HAP-1 (cell line): ENCODE results near the gene LCP1.

Experiments
- DNase-seq, 2 experiments: peaks; one replicate each; pipeline ENCODE4 v3.0.0-alpha.2; 2016 to 2020; ENCODE audit warnings: low spot score in 2 of 2
- H3K27me3 ChIP-seq: fragments of 250-450 bp; sonication (Bioruptor Pico); 2 replicates; pipeline ENCODE4 v1.5.1; 2020; ENCODE audit warnings: low read depth, mild to moderate bottlenecking, moderate library complexity
- H3K36me3 ChIP-seq: fragments of 250-450 bp; sonication (Bioruptor Pico); replicated peaks from 2 replicates; pipeline ENCODE4 v1.5.1; 2020; ENCODE audit warnings: mild to moderate bottlenecking
- H3K4me1 ChIP-seq: fragments of 250-450 bp; sonication (Bioruptor Pico); 2 replicates; pipeline ENCODE4 v1.5.1; 2020; ENCODE audit warnings: mild to moderate bottlenecking
- H3K4me3 ChIP-seq: fragments of 250-450 bp; sonication (Bioruptor Pico); 2 replicates; pipeline ENCODE4 v1.5.1; 2020; ENCODE audit warnings: mild to moderate bottlenecking, moderate library complexity
- H3K9me3 ChIP-seq: fragments of 250-450 bp; sonication (Bioruptor Pico); 2 replicates; pipeline ENCODE4 v1.5.1; 2020; ENCODE audit warnings: mild to moderate bottlenecking, moderate library complexity
- in situ Hi-C: fragments of 300-500 bp; cut with MboI; formaldehyde crosslinking; loops from 3 replicates; pipeline ENCODE4 v1.14.3; 2020; ENCODE audit warnings: low sequenced_read_pairs, inconsistent platforms, mixed read lengths

Gene LCP1

GRCh38 chr13:46124967-46125933 is 56.7 kb downstream of the LCP1 start:
- Histone ChIP-seq H3K9me3 (no peaks in the 10 kb centered on the region), H3K27me3 (no peaks in the 10 kb centered on the region; the same call in 1 of the 2 replicates), H3K36me3 (no peaks in the 10 kb centered on the region), H3K4me1 (no peaks in the 10 kb centered on the region), H3K4me3 (no peak overlapping the region)
- in situ Hi-C loops, result loop anchor here (25.0 kb wide), 1 partner anchor 513 kb away; the partner anchor contains the start of gene ERICH6B
- no peak for DNase-seq

GRCh38 chr13:46124531-46124966 is 57.4 kb downstream of the LCP1 start:
- no peaks in the 10 kb centered on the region for H3K9me3 ChIP-seq
- H3K4me1 ChIP-seq, result no peaks in the 10 kb centered on the region
- in situ Hi-C loops, result no loop called here
- no peaks in the 10 kb centered on the region for H3K36me3 ChIP-seq
- H3K4me3 ChIP-seq, result no peak overlapping the region
- DNase-seq, result no peak
- no peaks in the 10 kb centered on the region; the same call in 1 of the 2 replicates for H3K27me3 ChIP-seq

GRCh38 chr13:46122304-46122703 is 59.7 kb downstream of the LCP1 start:
- H3K9me3 ChIP-seq, result no peaks in the 10 kb centered on the region
- no peak for DNase-seq
- H3K27me3 ChIP-seq, result no peaks in the 10 kb centered on the region; the same call in 1 of the 2 replicates
- H3K4me1 ChIP-seq, result no peaks in the 10 kb centered on the region
- H3K36me3 ChIP-seq, result no peaks in the 10 kb centered on the region
- no peak overlapping the region for H3K4me3 ChIP-seq
- in situ Hi-C loops, result no loop called here

GRCh38 chr13:46121597-46122163 is 60.3 kb downstream of the LCP1 start:
- DNase-seq, result no peak
- in situ Hi-C loops, result no loop called here
- H3K4me3 ChIP-seq, result no peak overlapping the region

GRCh38 chr13:46121033-46121432 is 60.9 kb downstream of the LCP1 start:
- no peaks in the 10 kb centered on the region for H3K9me3 ChIP-seq

More at GRCh38 chr13:46121597-46122163, 60.3 kb downstream of the LCP1 start:
- Histone ChIP-seq H3K4me1 (no peaks in the 10 kb centered on the region), H3K36me3 (no peaks in the 10 kb centered on the region), H3K9me3 (no peaks in the 10 kb centered on the region), H3K27me3 (no peaks in the 10 kb centered on the region; the same call in 1 of the 2 replicates)

GRCh38 chr13:46119883-46120614 is 61.9 kb downstream of the LCP1 start:
- Histone ChIP-seq H3K27me3 (no peaks in the 10 kb centered on the region), H3K4me3 (no peak overlapping the region), H3K9me3 (no peaks in the 10 kb centered on the region), H3K4me1 (no peaks in the 10 kb centered on the region), H3K36me3 (no peaks in the 10 kb centered on the region)
- DNase-seq, result peak in 1 of 2 experiments; percentile 29
- in situ Hi-C loops, result no loop called here

More at GRCh38 chr13:46121033-46121432, 60.9 kb downstream of the LCP1 start:
- no peaks in the 10 kb centered on the region for H3K36me3 ChIP-seq
- H3K4me1 ChIP-seq, result no peaks in the 10 kb centered on the region
- in situ Hi-C loops, result no loop called here
- H3K4me3 ChIP-seq, result no peak overlapping the region
- no peak for DNase-seq
- no peaks in the 10 kb centered on the region; the same call in 1 of the 2 replicates for H3K27me3 ChIP-seq

GRCh38 chr13:46116653-46117502 is 65.1 kb downstream of the LCP1 start:
- H3K27me3 ChIP-seq, result no peaks in the 10 kb centered on the region
- H3K9me3 ChIP-seq, result no peaks in the 10 kb centered on the region; the same call in 1 of the 2 replicates
- H3K4me3 ChIP-seq, result no peak overlapping the region
- H3K4me1 ChIP-seq, result no peaks in the 10 kb centered on the region
- in situ Hi-C loops, result no loop called here
- DNase-seq, result no peak
- H3K36me3 ChIP-seq, result no peaks in the 10 kb centered on the region

- no peak for DNase-seq
- Histone ChIP-seq H3K27me3 (no peaks in the 10 kb centered on the region), H3K36me3 (no peaks in the 10 kb centered on the region), H3K4me1 (no peaks in the 10 kb centered on the region), H3K9me3 (no peaks in the 10 kb centered on the region; the same call in 1 of the 2 replicates), H3K4me3 (no peak overlapping the region)
- in situ Hi-C loops, result no loop called here
Measured at GRCh38 chr13:46114613-46115012, 67.4 kb downstream of the LCP1 start.

GRCh38 chr13:46113596-46113995 is 68.4 kb downstream of the LCP1 start:
- no peaks in the 10 kb centered on the region; the same call in 1 of the 2 replicates for H3K9me3 ChIP-seq
- no peaks in the 10 kb centered on the region for H3K4me1 ChIP-seq
- DNase-seq, result no peak
- no peak overlapping the region for H3K4me3 ChIP-seq
- H3K36me3 ChIP-seq, result no peaks in the 10 kb centered on the region
- in situ Hi-C loops, result no loop called here
- H3K27me3 ChIP-seq, result no peaks in the 10 kb centered on the region

GRCh38 chr13:46111151-46111550 is 70.8 kb downstream of the LCP1 start:
- in situ Hi-C loops, result no loop called here
- Histone ChIP-seq H3K9me3 (no peaks in the 10 kb centered on the region; the same call in 1 of the 2 replicates), H3K27me3 (no peaks in the 10 kb centered on the region), H3K36me3 (no peaks in the 10 kb centered on the region), H3K4me3 (no peak overlapping the region), H3K4me1 (no peaks in the 10 kb centered on the region)
- DNase-seq, result no peak

- Histone ChIP-seq H3K27me3 (no peaks in the 10 kb centered on the region; the same call in 1 of the 2 replicates), H3K4me3 (no peak overlapping the region), H3K9me3 (no peaks in the 10 kb centered on the region; the same call in 1 of the 2 replicates), H3K4me1 (no peaks in the 10 kb centered on the region), H3K36me3 (no peaks in the 10 kb centered on the region)
- in situ Hi-C loops, result no loop called here
- DNase-seq, result no peak
Measured at GRCh38 chr13:46109451-46109850, 72.5 kb downstream of the LCP1 start.

- no peaks in the 10 kb centered on the region for H3K9me3 ChIP-seq
- H3K27me3 ChIP-seq, result peaks cover 3% of the 10 kb centered on the region; the same call in 1 of the 2 replicates
- DNase-seq, result no peak
- no peak overlapping the region for H3K4me3 ChIP-seq
- peaks cover 3% of the 10 kb centered on the region; the same call in 1 of the 2 replicates for H3K4me1 ChIP-seq
- in situ Hi-C loops, result no loop called here
- H3K36me3 ChIP-seq, result no peaks in the 10 kb centered on the region
Measured at GRCh38 chr13:46106839-46107371, 75.1 kb downstream of the LCP1 start.
